Neural cell (in vitro differentiated cells): Measurements from ENCODE around the gene AIDA. TPM values are rescaled to one million over a fixed set of nuclear protein-coding genes. Genes with fewer than 3 reads are reported as not detected.

ENCODE experiments used
- H2AFZ ChIP-seq: fragments of 200-600, 300-800 bp; sonication (generic), shearing (Covaris generic); 2 replicates; pipeline ENCODE4 v1.6.0; 2014; ENCODE audit warnings: low read depth, mild to moderate bottlenecking, antibody characterized with exemption, low read length, moderate library complexity
- H3F3A ChIP-seq: fragments of 200-600 bp; shearing (Covaris generic); 2 replicates; pipeline ENCODE4 v1.6.1; 2016; ENCODE audit warnings: mild to moderate bottlenecking, moderate library complexity, mixed read lengths, antibody characterized with exemption, low read length; ENCODE audit not compliant: insufficient read depth, poor library complexity, severe bottlenecking
- H3K27ac ChIP-seq: fragments of 200-600, 300-800 bp; sonication (generic), shearing (Covaris generic); 2 replicates; pipeline ENCODE4 v1.5.1; 2014; ENCODE audit warnings: mild to moderate bottlenecking, low read length, moderate library complexity
- H3K27me3 ChIP-seq: fragments of 300-800, 200-600 bp; sonication (generic), shearing (Covaris generic); 2 replicates; pipeline ENCODE4 v1.6.0; 2014; ENCODE audit warnings: mild to moderate bottlenecking, low read depth, low read length, moderate library complexity; ENCODE audit not compliant: insufficient read depth
- H3K36me3 ChIP-seq: fragments of 300-800, 200-600 bp; sonication (generic), shearing (Covaris generic); 2 replicates; pipeline ENCODE4 v1.5.1; 2014; ENCODE audit warnings: mild to moderate bottlenecking, antibody characterized with exemption, low read length, moderate library complexity; ENCODE audit not compliant: insufficient read depth
- H3K4me2 ChIP-seq: fragments of 300-800, 200-600 bp; sonication (generic), shearing (Covaris generic); 2 replicates; pipeline ENCODE4 v1.6.0; 2014; ENCODE audit warnings: mild to moderate bottlenecking, low read length
- H3K4me3 ChIP-seq: fragments of 300-800, 200-600 bp; sonication (generic), shearing (Covaris generic); 2 replicates; pipeline ENCODE4 v1.5.1; 2014; ENCODE audit warnings: mild to moderate bottlenecking, low read length, moderate library complexity
- H3K79me2 ChIP-seq: fragments of 200-600 bp; shearing (Covaris generic); replicated peaks from 2 replicates; pipeline ENCODE4 v1.6.0; 2014; ENCODE audit warnings: mild to moderate bottlenecking, low read length, moderate library complexity; ENCODE audit not compliant: insufficient read depth
- H3K9ac ChIP-seq: fragments of 300-800, 200-600 bp; sonication (generic), shearing (Covaris generic); 2 replicates; pipeline ENCODE4 v1.6.1; 2016; ENCODE audit warnings: mild to moderate bottlenecking, low read length, mixed read lengths
- H3K9me2 ChIP-seq: fragments of 200-600 bp; shearing (Covaris generic); 2 replicates; pipeline ENCODE4 v1.6.1; 2016; ENCODE audit warnings: mild to moderate bottlenecking, low read length, mixed read lengths; ENCODE audit not compliant: insufficient read depth
- H3K9me3 ChIP-seq: fragments of 200-600, 300-800 bp; sonication (generic), shearing (Covaris generic); 2 replicates; pipeline ENCODE4 v1.6.1; 2016; ENCODE audit warnings: mild to moderate bottlenecking, mixed run types, low read length, moderate library complexity, mixed read lengths
- H4K20me1 ChIP-seq: fragments of 200-600 bp; shearing (Covaris generic); 2 replicates; pipeline ENCODE4 v1.6.1; 2016; ENCODE audit warnings: mild to moderate bottlenecking, mixed run types; ENCODE audit not compliant: insufficient read depth
- EP300 ChIP-seq: fragments of 450-650 bp; conservative IDR thresholded peaks from 2 replicates; pipeline ENCODE4 v1.6.1; 2014; ENCODE audit warnings: antibody characterized with exemption, mild to moderate bottlenecking, moderate library complexity; ENCODE audit not compliant: poor library complexity, severe bottlenecking
- EZH2 ChIP-seq: fragments of 200-600, 300-800 bp; shearing (Covaris generic), sonication (generic); IDR thresholded peaks from 2 replicates; pipeline ENCODE4 v1.6.1; 2014; ENCODE audit warnings: antibody characterized with exemption, low read length, borderline replicate concordance, mild to moderate bottlenecking; ENCODE audit not compliant: insufficient read depth, poor library complexity, severe bottlenecking
- MXI1 ChIP-seq: fragments of 450-650 bp; conservative IDR thresholded peaks from 2 replicates; pipeline ENCODE4 v1.6.1; 2014; ENCODE audit warnings: antibody characterized with exemption, mild to moderate bottlenecking; ENCODE audit not compliant: poor library complexity, severe bottlenecking
- POLR2AphosphoS5 ChIP-seq: IDR thresholded peaks from 2 replicates; pipeline ENCODE4 v1.6.1; 2012
- RAD21 ChIP-seq: fragments of 450-650 bp; conservative IDR thresholded peaks from 2 replicates; pipeline ENCODE4 v1.6.1; 2014; ENCODE audit warnings: antibody characterized with exemption, mild to moderate bottlenecking, moderate library complexity
- SMC3 ChIP-seq: fragments of 450-650 bp; conservative IDR thresholded peaks from 2 replicates; pipeline ENCODE4 v1.6.1; 2014; ENCODE audit warnings: antibody characterized with exemption, mild to moderate bottlenecking, moderate library complexity; ENCODE audit not compliant: poor library complexity
- TAF1 ChIP-seq: IDR thresholded peaks from 2 replicates; pipeline ENCODE4 v1.6.1; 2012; ENCODE audit warnings: low read depth
- polyA plus RNA-seq: library from polyadenylated mRNA; depleted of rRNA; stranded (reverse); fragments of >200 nt; gene quantifications from 2 replicates; pipeline ENCODE4 v1.2.3, GENCODE V29; 2014
- TF ChIP-seq, protein P1 (sequence below): IDR thresholded peaks from 2 replicates; pipeline ENCODE4 v1.6.1; 2012; ENCODE audit warnings: borderline replicate concordance
- TF ChIP-seq, protein P2 (sequence below): fragments of 450-650 bp; IDR thresholded peaks from 2 replicates; pipeline ENCODE4 v1.5.1; 2014; ENCODE audit warnings: antibody characterized with exemption, mild to moderate bottlenecking, moderate library complexity; ENCODE audit not compliant: poor library complexity, severe bottlenecking

Gene AIDA
- polyA plus RNA-seq, 1 donor from 2014 or later, result 13.6 TPM

GRCh38 chr1:222736972-222737371 lies 24.7 kb upstream of the AIDA start, which contains the start of gene FAM177B:
TSS of gene FAM177B (plus strand) at chr1:222737202. CDS start at chr1:222746546, 9,344 bp downstream.
- Histone ChIP-seq H3F3A (no peaks in the 10 kb centered on the region), H4K20me1 (no peaks in the 10 kb centered on the region), H3K4me3 (no peak within 1 kb of the TSS), H3K9ac (no peak within 1 kb of the TSS), H3K27ac (no peak within 1 kb of the TSS), H2AFZ (no peak within 1 kb of the TSS), H3K4me2 (no peak within 1 kb of the TSS), H3K9me2 (no peaks in the 10 kb centered on the region), H3K36me3 (no peaks in the 10 kb centered on the region), H3K27me3 (no peaks in the 10 kb centered on the region), H3K9me3 (no peaks in the 10 kb centered on the region), H3K79me2 (no peaks in the 10 kb centered on the region)
- TF ChIP-seq, protein P1, sequence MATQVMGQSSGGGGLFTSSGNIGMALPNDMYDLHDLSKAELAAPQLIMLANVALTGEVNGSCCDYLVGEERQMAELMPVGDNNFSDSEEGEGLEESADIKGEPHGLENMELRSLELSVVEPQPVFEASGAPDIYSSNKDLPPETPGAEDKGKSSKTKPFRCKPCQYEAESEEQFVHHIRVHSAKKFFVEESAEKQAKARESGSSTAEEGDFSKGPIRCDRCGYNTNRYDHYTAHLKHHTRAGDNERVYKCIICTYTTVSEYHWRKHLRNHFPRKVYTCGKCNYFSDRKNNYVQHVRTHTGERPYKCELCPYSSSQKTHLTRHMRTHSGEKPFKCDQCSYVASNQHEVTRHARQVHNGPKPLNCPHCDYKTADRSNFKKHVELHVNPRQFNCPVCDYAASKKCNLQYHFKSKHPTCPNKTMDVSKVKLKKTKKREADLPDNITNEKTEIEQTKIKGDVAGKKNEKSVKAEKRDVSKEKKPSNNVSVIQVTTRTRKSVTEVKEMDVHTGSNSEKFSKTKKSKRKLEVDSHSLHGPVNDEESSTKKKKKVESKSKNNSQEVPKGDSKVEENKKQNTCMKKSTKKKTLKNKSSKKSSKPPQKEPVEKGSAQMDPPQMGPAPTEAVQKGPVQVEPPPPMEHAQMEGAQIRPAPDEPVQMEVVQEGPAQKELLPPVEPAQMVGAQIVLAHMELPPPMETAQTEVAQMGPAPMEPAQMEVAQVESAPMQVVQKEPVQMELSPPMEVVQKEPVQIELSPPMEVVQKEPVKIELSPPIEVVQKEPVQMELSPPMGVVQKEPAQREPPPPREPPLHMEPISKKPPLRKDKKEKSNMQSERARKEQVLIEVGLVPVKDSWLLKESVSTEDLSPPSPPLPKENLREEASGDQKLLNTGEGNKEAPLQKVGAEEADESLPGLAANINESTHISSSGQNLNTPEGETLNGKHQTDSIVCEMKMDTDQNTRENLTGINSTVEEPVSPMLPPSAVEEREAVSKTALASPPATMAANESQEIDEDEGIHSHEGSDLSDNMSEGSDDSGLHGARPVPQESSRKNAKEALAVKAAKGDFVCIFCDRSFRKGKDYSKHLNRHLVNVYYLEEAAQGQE, result no peak
- TF ChIP-seq RAD21 (no peak), MXI1 (no peak)

GRCh38 chr1:222736470-222736869 lies 24.2 kb upstream of the AIDA start:
- no peaks in the 10 kb centered on the region for H3K9me2 ChIP-seq
- H3K27me3 ChIP-seq, result no peaks in the 10 kb centered on the region
- no peaks in the 10 kb centered on the region for H3F3A ChIP-seq
- H3K4me2 ChIP-seq, result no peak overlapping the region
- no peaks in the 10 kb centered on the region for H3K36me3 ChIP-seq
- no peak overlapping the region for H3K27ac ChIP-seq
- no peak overlapping the region for H2AFZ ChIP-seq
- H3K79me2 ChIP-seq, result no peaks in the 10 kb centered on the region
- no peak overlapping the region for H3K9ac ChIP-seq
- no peaks in the 10 kb centered on the region for H3K9me3 ChIP-seq
- no peaks in the 10 kb centered on the region for H4K20me1 ChIP-seq
- TF ChIP-seq MXI1, result no peak
- TF ChIP-seq, protein P2, sequence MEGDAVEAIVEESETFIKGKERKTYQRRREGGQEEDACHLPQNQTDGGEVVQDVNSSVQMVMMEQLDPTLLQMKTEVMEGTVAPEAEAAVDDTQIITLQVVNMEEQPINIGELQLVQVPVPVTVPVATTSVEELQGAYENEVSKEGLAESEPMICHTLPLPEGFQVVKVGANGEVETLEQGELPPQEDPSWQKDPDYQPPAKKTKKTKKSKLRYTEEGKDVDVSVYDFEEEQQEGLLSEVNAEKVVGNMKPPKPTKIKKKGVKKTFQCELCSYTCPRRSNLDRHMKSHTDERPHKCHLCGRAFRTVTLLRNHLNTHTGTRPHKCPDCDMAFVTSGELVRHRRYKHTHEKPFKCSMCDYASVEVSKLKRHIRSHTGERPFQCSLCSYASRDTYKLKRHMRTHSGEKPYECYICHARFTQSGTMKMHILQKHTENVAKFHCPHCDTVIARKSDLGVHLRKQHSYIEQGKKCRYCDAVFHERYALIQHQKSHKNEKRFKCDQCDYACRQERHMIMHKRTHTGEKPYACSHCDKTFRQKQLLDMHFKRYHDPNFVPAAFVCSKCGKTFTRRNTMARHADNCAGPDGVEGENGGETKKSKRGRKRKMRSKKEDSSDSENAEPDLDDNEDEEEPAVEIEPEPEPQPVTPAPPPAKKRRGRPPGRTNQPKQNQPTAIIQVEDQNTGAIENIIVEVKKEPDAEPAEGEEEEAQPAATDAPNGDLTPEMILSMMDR, result no peak
- TF ChIP-seq TAF1, result no peak
- TF ChIP-seq RAD21, result no peak
- TF ChIP-seq POLR2AphosphoS5, result no peak
- TF ChIP-seq, protein P1, result no peak
- no peak for TF ChIP-seq EZH2
- TF ChIP-seq SMC3, result no peak
- TF ChIP-seq EP300, result no peak
- H3K4me3 ChIP-seq, result no peak overlapping the region
